GM10847 (cell line): Measurements from ENCODE around the gene TRIM2.

ENCODE experiments used
- POLR2A ChIP-seq: IDR thresholded peaks from 2 replicates; pipeline ENCODE4 v1.6.1; 2011; ENCODE audit not compliant: insufficient read length; ENCODE audit errors: extremely low read depth

TRIM2 gene

DNA sequence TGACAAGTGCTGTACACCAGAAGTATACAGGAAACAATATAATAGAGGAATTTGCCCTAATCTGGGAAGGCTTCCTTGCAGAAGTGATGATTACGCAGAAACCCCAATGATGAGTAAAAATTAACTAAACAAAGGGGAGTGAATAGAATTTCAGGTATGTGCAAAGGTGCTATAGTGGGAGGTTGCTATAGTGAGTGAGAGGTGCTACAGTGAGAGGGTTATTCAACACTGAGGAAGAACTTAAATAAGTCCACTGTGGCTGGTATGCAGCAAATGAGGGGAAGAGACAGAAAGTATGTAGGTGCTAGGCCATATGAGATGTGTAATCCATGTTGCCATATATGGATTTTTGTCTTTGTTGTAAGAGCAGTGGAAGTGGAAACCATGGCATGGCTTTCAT lies 69.5 kb downstream of the TRIM2 start:
- no peak for TF ChIP-seq POLR2A

DNA sequence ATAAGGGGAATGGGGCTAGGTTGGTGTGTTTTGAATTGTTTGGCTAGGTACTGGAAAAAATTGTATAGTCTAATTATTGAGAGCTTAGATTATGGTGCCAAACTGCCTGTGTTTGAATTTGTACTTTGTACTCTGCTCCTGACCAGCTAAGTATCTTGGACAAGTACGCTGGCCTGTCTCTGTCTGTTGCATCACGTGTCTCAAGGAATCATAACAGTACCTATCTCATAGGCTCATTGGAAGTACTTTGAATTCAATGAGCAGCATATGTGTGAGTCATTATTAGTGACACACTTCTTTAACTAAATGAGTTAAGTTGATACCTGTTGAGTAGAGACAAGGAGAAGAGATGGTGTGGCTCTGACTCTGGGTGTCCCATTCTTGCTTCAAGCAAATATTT lies 70.7 kb downstream of the TRIM2 start:
- TF ChIP-seq POLR2A, result no peak

DNA sequence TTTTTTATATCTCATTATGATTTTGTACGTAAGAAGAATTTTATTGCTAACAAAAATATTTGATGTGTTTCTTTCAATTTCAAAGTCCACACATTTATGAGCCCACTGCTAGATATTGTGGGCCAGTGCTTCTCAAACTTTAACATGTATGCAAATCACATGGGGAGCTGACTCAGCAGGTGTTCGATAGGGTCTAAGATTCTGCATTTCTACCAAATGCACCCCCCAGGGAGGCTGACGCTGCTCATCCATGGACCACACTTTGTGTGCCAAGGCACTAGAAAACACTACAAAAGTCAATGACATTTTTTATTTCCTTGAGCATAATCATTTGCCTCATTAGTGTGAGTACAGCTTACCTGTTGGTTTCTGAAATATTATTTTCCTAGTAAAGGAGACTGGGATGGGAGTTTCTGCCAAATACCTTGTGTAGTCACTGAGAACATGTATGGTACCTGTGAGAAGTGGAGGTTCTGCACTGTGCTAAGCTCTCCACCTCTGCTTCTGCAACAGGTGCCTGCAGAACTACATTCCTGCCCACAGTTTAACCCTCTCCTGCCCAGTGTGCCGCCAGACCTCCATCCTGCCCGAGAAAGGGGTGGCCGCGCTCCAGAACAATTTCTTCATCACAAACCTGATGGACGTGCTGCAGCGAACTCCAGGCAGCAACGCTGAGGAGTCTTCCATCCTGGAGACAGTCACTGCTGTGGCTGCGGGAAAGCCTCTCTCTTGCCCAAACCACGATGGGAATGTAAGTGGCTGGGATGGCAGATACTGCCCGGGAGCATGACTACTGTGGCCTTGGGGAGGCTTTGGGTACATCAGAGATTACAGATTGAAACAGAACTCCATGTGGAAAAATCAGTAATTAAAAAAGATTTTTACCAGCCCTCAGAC lies 71.4 kb downstream of the TRIM2 start:
- no peak for TF ChIP-seq POLR2A

DNA sequence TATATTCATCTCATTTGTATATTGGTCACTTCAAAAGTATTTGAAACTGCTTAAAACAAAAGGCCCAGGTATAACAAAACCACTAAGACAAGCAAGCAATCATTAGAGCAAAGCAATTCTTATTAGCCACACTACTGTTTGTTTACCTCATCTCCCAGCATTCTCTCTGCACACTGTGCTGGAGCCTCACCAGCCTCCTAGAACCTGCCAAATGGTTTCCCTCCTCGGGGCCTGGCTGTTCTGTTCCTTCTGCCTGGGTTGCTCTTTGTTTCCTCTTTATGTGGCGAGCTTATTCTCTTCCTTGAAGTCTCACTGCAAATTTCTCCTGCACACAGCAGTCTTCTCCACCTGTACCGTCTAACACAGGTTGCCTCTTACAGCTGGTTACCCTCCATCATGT lies 72.7 kb downstream of the TRIM2 start:
- TF ChIP-seq POLR2A, result no peak

DNA sequence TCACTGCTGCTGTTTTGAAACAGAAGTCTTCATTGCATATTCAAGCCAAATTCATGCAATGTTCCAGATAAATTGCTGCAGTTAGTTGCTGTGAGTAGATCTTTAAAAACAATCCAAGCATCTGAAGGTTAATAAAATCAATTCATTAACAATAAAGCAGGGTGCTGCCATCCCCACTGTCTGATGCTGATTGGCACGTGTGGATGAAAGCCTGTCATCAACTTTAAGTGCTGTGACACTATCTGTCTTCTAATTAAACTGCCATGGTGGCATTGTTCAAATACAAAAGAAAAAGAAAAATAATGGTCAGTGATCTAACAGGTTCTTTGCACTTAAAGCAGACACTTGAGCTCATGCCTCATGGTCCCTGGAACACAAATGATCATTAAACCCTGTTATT lies 77.2 kb downstream of the TRIM2 start:
- no peak for TF ChIP-seq POLR2A

DNA sequence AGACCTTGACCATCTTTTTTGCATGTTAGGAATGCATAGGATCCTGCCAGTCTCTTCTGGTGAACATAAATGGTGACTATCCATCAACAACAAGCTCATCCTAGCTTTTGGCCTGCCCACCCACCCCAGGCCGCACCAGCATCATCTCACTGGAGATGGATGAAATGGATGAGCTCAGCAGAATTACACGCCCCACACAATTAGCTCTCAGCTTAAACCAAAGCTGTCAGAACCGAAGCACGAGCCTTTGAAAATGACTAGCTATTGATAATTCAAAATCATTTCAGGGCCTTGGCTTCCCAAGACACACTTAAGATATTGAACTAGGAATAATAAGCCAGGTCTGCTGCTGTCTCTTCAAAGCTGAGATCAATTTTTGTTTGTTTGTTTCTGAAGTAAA lies 77.8 kb downstream of the TRIM2 start:
- TF ChIP-seq POLR2A, result no peak

DNA sequence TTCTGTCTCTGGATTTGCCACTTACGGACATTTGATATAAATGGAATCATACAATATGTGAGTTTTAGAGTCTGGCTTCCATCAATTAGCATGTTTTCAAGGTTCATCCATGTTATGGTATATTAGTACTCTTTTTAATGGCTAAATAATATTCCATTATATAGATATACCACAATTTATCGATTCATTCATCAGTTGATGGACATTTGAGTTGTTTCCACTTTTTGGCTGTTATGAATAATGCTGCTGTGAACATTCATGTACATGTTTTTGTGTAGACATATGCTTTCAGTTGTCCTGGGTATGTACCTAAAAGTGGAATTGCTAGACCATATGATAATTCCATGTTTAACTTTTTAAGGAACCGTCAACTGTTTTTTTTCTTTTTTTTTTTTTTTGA lies 79.0 kb downstream of the TRIM2 start:
- TF ChIP-seq POLR2A, result no peak

DNA sequence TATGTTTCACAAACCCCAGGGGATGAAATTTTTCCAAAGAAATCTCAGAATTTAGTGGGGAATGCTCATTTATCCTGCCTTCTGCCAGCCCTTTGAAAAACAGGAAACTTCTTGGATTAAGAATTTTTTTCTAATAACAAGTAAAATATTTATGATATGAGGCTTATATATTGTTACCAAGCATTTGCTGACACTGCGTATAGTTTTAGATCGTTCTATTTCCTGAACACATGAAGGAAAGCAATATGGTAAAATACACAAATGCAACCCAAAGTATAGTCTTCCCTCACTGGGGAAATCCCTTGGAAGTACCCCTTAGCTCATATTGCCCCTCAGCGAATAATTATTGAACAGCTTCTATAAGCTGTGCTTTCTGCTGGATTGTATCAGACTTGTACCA lies 85.9 kb downstream of the TRIM2 start:
- TF ChIP-seq POLR2A, result no peak

DNA sequence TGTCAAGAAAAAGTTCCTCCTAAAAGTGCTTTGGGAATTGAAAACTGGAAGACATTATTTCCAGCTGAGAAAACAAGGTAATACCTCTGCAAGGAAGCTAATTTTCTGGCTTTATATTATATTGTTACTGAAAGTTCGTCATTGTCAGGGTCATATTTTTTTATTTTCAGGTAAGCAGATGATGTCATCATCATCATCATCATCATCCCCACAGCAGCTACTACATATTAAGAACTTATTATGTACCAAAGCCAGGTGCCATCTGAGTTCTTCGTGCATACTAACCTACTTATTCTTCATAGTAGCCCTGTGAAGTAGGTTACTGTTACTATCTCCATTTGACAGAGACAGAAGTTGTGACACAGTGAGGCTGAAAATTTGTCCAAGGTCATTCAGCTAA lies 87.3 kb downstream of the TRIM2 start:
- TF ChIP-seq POLR2A, result no peak

DNA sequence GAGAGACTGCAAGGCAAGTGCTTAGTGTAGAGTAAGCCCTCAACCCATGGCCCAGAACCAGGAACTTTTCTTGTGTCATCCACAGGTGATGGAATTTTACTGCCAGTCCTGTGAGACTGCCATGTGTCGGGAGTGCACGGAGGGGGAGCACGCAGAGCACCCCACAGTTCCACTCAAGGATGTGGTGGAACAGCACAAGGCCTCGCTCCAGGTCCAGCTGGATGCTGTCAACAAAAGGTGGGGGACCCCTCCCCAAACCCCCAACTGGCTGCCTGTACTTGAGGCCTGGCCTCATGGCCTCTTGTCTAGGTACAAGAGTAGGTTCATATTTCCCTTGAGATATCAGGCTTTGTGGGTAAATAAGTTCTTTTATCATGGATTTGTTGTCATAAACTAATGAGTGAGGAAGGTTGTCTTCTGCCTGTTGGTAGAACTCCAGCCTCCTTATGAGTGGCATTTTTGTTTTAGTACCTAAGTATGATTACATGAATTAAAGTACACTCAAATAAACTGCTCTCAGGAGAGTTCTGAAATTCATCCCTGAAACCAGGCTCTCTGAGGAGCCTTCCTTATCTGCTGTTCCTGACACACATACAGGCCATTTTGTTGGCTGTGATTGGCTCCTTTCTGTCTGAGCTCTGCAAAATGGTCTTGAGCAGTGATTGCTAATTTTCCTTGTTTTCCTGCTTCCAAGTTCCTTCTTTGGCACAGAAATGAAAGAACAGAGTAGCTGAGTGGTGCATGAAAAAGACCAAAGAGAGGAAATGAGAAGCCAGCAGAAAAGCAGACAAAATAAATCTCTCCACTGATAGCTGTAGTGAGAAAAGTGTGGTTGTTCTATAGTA lies 88.9 kb downstream of the TRIM2 start:
- no peak for TF ChIP-seq POLR2A

DNA sequence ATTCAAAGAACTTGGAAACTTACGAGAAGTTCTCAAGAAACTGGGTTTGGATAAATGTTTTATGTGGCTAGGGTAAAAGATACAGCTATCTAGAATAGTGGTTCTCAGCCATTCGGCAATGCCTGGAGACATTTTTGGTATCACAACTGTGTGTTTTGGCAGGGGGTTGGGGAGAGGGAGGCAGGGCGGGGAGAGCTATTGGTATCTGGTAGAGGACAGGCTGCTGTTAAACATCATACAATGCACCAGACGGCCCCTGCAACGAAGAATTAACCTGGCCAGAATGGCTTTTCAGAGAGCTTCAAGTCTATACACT lies 89.5 kb downstream of the TRIM2 start:
- no peak for TF ChIP-seq POLR2A

DNA sequence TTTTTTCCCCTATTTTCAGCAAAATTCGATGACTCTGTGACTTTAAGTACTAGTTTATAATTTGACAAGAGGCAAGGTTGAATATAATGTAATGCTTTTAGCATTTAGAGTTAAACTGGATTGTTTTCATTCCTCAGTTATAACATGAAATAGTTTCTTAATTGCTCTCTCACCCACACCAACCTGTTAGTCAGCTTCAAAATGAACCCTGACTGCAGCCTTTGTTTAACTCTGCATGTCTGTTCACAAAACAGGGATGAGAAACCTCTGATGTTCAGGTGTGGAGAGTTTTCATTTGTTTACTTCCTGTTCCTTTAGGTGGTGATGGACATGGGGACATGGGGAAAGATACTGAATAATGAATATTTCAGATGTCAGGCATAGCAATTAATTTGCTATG lies 90.4 kb downstream of the TRIM2 start:
- TF ChIP-seq POLR2A, result no peak

DNA sequence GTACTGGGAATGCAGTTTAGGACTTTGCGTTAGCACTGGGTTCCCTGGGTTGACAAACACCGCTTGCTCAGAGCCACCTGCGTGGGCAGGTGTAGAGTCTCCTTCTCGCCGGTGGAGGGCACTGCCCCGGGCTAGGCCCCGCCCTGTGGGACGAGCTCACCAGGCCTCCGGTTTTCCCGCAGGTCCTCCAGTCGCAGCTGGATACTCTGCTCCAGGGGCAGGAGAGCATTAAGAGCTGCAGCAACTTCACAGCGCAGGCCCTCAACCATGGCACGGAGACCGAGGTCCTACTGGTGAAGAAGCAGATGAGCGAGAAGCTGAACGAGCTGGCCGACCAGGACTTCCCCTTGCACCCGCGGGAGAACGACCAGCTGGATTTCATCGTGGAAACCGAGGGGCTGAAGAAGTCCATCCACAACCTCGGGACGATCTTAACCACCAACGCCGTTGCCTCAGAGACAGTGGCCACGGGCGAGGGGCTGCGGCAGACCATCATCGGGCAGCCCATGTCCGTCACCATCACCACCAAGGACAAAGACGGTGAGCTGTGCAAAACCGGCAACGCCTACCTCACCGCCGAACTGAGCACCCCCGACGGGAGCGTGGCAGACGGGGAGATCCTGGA lies 91.0 kb downstream of the TRIM2 start:
- no peak for TF ChIP-seq POLR2A

DNA sequence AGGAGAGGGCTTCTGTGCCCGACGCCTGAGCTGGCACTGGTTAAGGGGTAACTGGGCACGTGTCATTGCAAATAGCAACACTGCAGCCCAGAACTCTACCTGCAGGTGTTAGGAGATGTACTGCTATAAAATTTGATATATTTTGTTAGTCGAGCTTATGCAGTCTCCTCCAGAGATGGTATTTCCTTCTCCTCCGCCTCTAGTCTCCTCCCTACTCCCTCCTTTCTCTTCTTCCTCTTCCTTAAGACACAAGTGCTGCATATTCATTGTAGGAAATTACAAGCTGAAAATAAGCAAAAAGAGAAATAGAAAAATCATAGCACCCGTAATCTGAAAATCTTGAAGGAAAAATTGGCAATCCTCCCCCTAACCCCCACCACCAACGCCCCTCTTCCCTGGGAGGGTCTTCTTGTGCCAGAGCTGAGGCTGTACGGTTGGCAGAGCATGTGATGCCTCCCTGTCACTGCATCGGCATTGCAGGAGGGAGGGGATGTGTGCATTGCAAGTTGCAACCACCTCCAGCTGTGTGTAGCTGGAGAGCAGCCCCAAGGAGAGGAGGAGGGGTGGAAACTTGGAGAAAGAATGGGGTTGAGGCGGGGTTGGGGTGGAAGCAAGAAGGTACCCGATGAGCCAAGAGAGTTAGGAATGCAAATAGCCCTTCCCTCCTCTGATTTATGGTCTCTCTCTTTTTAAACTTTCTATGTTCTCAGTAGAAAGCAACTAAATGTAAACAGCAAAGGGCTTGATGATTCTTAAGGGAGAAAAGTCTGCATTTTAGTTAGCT lies 92.0 kb downstream of the TRIM2 start:
- no peak for TF ChIP-seq POLR2A

DNA sequence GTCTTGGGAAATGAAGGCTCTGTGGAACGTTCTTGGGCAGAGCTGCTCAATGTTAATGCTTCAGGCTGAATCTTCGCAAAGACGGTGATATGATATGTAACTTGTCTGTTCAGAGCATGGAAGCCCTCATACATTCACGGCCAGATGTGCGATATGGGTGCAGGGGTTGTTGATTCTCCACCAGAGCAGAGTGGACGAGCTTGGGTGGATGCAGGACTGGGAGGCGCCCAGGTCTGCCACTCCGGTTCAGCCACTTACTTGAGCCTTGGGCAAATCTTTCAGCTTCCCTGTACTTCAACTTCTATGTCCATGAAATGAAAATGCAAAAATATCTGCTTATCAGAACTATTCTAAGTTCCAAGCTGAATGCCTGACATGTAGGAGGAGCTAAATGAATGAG lies 92.9 kb downstream of the TRIM2 start:
- no peak for TF ChIP-seq POLR2A
